Osteoblast (primary cell): Measurements from ENCODE around the gene SLC5A11. TPM values are rescaled to one million over a fixed set of nuclear protein-coding genes. Genes with fewer than 3 reads are reported as not detected.

Experiments used
- DNase-seq: peaks from one replicate; pipeline ENCODE4 v3.0.0; 2011; ENCODE audit warnings: low spot score, mixed read lengths; ENCODE audit not compliant: insufficient read length; ENCODE audit errors: missing footprints
- H2AFZ ChIP-seq: 2 replicates; pipeline ENCODE4 v1.6.0; 2011; ENCODE audit warnings: mild to moderate bottlenecking, low read length
- H3K27ac ChIP-seq: 2 replicates; pipeline ENCODE4 v1.5.1; 2011; ENCODE audit warnings: mild to moderate bottlenecking, low read depth, low read length, moderate library complexity
- H3K27me3 ChIP-seq: 2 replicates; pipeline ENCODE4 v1.6.0; 2012; ENCODE audit warnings: mild to moderate bottlenecking, control low read depth, inconsistent platforms, low read length, moderate library complexity; ENCODE audit not compliant: insufficient read depth
- H3K36me3 ChIP-seq: 2 replicates; pipeline ENCODE4 v1.5.1; 2011; ENCODE audit warnings: mild to moderate bottlenecking, low read length, control low read depth, moderate library complexity; ENCODE audit not compliant: insufficient read depth
- H3K4me1 ChIP-seq: 2 replicates; pipeline ENCODE4 v1.5.1; 2011; ENCODE audit warnings: mild to moderate bottlenecking, low read length, control low read depth, moderate library complexity; ENCODE audit not compliant: insufficient read depth
- H3K4me2 ChIP-seq: 2 replicates; pipeline ENCODE4 v1.6.0; 2011; ENCODE audit warnings: mild to moderate bottlenecking, low read length; ENCODE audit not compliant: insufficient read depth
- H3K4me3 ChIP-seq: fragments of 200-600 bp; sonication (generic); 3 replicates; pipeline ENCODE4 v1.5.1; 2012; ENCODE audit warnings: mild to moderate bottlenecking, low read length, inconsistent platforms; ENCODE audit not compliant: insufficient read depth
- H3K79me2 ChIP-seq: 2 replicates; pipeline ENCODE4 v1.6.0; 2012; ENCODE audit warnings: mild to moderate bottlenecking, low read length, control low read depth, inconsistent platforms; ENCODE audit not compliant: insufficient read depth
- H3K9me3 ChIP-seq: 2 replicates; pipeline ENCODE4 v1.5.1; 2011; ENCODE audit warnings: low read depth, low read length, control low read depth
- H4K20me1 ChIP-seq: 2 replicates; pipeline ENCODE4 v1.6.0; 2012; ENCODE audit warnings: mild to moderate bottlenecking, low read length, control low read depth; ENCODE audit not compliant: insufficient read depth
- total RNA-seq: library from RNA; depleted of rRNA; stranded (reverse); fragments of >200 nt; gene quantifications from 2 replicates; pipeline ENCODE4 v1.2.3, GENCODE V29; 2012
- TF ChIP-seq, protein P1 (sequence below): IDR thresholded peaks from 2 replicates; pipeline ENCODE4 v1.5.1; 2011; ENCODE audit warnings: mild to moderate bottlenecking, low read depth, low read length, moderate library complexity; ENCODE audit errors: extremely low read depth

The SLC5A11 gene
- total RNA-seq, 1 donor: not detected

DNA sequence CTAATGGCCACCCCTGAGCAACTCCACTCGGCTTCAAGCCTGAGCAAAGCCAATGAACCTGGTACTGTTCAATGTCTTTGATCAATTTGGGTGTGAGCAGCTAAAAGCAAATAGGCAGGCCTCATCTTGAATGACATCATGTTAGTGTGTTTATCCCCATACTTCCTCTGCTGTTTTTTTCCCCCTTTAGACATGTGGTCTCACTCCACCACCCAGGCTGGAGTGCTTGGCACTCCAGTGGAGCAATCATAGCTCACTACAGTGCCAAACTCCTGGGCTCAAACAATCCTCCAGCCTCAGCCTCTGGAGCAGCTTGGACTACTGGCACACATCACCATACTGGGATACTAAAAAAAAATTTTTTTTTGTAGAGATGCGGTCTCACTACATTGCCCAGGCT lies 94.0 kb downstream of the SLC5A11 start:
- no peak for DNase-seq
- TF ChIP-seq, protein P1, sequence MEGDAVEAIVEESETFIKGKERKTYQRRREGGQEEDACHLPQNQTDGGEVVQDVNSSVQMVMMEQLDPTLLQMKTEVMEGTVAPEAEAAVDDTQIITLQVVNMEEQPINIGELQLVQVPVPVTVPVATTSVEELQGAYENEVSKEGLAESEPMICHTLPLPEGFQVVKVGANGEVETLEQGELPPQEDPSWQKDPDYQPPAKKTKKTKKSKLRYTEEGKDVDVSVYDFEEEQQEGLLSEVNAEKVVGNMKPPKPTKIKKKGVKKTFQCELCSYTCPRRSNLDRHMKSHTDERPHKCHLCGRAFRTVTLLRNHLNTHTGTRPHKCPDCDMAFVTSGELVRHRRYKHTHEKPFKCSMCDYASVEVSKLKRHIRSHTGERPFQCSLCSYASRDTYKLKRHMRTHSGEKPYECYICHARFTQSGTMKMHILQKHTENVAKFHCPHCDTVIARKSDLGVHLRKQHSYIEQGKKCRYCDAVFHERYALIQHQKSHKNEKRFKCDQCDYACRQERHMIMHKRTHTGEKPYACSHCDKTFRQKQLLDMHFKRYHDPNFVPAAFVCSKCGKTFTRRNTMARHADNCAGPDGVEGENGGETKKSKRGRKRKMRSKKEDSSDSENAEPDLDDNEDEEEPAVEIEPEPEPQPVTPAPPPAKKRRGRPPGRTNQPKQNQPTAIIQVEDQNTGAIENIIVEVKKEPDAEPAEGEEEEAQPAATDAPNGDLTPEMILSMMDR: no peak
- Histone ChIP-seq H3K36me3 (peaks cover 73% of the 10 kb centered on the region), H3K79me2 (peaks cover 3% of the 10 kb centered on the region), H3K4me2 (no peak overlapping the region), H3K27me3 (no peaks in the 10 kb centered on the region), H3K4me1 (no peaks in the 10 kb centered on the region), H3K4me3 (no peak overlapping the region), H3K27ac (no peak overlapping the region), H2AFZ (no peak overlapping the region), H3K9me3 (no peaks in the 10 kb centered on the region), H4K20me1 (peaks cover 4% of the 10 kb centered on the region)

DNA sequence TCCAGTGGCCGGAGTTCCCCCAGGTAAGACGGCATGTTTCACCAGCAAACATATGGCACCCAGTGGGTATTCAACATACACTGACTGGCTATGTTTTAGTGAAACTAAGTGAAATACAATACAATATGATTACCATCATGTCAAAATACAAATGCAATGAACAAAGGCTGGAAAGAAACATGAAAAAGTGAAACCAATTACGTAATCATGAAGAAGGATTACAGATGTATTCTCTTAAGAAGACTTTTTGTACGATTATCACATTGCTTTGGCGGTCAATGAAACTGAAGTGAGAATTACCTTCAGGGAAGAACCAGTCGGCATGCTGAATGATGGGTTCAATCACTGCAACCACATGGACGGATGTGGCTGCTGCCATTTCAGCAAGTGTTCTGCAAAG lies 97.7 kb downstream of the SLC5A11 start:
- TF ChIP-seq, protein P1: no peak

DNA sequence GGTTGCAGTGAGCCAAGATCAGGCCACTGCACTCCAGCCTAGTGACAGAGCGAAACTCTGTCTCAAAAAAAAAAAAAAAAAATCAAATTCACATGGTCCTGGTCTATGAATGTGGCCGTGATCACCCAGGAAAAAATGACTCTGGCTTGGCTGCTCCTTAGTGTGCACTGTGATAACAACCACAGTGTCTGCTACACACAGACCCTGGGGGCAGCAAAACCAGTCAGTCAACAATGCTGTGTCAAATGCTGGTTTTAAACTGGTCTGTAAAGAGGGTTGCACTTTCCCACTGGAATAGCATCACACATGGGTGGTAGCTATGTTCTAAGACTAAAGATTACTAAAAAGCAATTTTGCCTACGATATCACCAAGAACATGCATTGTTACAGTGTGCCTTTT lies 98.4 kb downstream of the SLC5A11 start:
- Histone ChIP-seq H3K9me3 (no peaks in the 10 kb centered on the region), H3K4me3 (no peak overlapping the region), H3K36me3 (peaks cover 82% of the 10 kb centered on the region), H3K27me3 (no peaks in the 10 kb centered on the region), H4K20me1 (peaks cover 4% of the 10 kb centered on the region), H3K27ac (no peak overlapping the region), H3K4me2 (no peak overlapping the region), H3K4me1 (no peaks in the 10 kb centered on the region), H2AFZ (no peak overlapping the region), H3K79me2 (peaks cover 3% of the 10 kb centered on the region)
- DNase-seq: no peak
- TF ChIP-seq, protein P1: no peak

More for the DNA sequence above, 97.7 kb downstream of the SLC5A11 start:
- H3K79me2 ChIP-seq: peaks cover 3% of the 10 kb centered on the region
- peaks cover 82% of the 10 kb centered on the region for H3K36me3 ChIP-seq
- H3K9me3 ChIP-seq: no peaks in the 10 kb centered on the region
- H3K27ac ChIP-seq: no peak overlapping the region
- H3K4me3 ChIP-seq: no peak overlapping the region
- peaks cover 4% of the 10 kb centered on the region for H4K20me1 ChIP-seq
- H3K4me1 ChIP-seq: no peaks in the 10 kb centered on the region
- H3K27me3 ChIP-seq: no peaks in the 10 kb centered on the region
- no peak for DNase-seq
- no peak overlapping the region for H3K4me2 ChIP-seq
- H2AFZ ChIP-seq: no peak overlapping the region

DNA sequence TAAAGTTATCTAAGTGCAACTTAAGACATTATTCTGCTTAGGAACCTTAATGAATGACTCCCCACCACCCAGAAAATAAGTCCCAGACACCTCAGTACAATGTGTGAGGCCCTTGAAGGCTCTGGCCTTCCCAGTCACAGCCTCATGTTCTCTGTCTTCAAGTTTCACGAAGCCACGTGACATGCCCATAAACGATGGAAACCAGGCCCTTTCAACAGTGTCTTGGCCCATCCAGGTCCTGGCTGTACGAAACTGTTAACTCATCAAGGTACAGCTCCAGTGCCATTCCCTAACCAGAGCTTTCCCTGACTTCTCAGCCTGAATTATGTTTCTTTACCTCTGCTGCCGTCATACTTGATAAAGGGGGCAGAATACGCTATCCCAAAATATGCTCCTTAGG lies 100.4 kb downstream of the SLC5A11 start:
- H2AFZ ChIP-seq: no peak overlapping the region
- no peaks in the 10 kb centered on the region for H3K9me3 ChIP-seq
- no peak overlapping the region for H3K4me2 ChIP-seq
- H3K27me3 ChIP-seq: no peaks in the 10 kb centered on the region
- TF ChIP-seq, protein P1: no peak
- DNase-seq: no peak
- peaks cover 9% of the 10 kb centered on the region for H4K20me1 ChIP-seq
- no peak overlapping the region for H3K4me3 ChIP-seq
- H3K27ac ChIP-seq: no peak overlapping the region
- H3K36me3 ChIP-seq: peaks cover 73% of the 10 kb centered on the region
- no peaks in the 10 kb centered on the region for H3K79me2 ChIP-seq
- peaks cover 4% of the 10 kb centered on the region for H3K4me1 ChIP-seq
